ENCODE data around the gene ARG2. TPM values are rescaled to one million over a fixed set of nuclear protein-coding genes. Genes with fewer than 3 reads are reported as not detected.

ARG2 gene
- total RNA-seq, 1 experiment from 2014 or later: 35.2 TPM

DNA sequence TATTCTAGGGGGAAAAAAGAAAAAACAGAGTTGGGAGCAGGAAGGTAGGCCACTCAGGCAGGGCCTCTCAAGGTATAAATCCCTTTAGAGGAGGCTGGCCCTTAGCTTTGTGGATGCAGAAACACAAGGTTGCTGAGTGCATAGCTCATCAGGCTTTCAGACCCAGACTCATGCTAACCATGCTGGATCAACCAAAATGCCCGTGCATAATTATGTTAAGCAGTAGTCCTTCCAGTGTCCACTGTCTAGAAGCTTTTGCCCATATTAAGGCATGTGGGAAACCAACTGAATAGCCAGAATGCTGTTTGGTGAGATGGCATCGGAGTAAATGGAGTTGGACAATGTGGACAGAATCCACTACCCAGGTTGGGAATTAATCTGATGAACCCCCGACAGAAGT lies 18.9 kb downstream of the ARG2 start:
- TF ChIP-seq, protein P1, sequence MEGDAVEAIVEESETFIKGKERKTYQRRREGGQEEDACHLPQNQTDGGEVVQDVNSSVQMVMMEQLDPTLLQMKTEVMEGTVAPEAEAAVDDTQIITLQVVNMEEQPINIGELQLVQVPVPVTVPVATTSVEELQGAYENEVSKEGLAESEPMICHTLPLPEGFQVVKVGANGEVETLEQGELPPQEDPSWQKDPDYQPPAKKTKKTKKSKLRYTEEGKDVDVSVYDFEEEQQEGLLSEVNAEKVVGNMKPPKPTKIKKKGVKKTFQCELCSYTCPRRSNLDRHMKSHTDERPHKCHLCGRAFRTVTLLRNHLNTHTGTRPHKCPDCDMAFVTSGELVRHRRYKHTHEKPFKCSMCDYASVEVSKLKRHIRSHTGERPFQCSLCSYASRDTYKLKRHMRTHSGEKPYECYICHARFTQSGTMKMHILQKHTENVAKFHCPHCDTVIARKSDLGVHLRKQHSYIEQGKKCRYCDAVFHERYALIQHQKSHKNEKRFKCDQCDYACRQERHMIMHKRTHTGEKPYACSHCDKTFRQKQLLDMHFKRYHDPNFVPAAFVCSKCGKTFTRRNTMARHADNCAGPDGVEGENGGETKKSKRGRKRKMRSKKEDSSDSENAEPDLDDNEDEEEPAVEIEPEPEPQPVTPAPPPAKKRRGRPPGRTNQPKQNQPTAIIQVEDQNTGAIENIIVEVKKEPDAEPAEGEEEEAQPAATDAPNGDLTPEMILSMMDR (conservative IDR thresholded peaks at IDR 0.05): no peak
- WGBS (ENCODE audit: extremely low coverage, insufficient read length, low lambda C conversion rate): no CpG with 5 or more reads among the region's 3 CpGs
- Histone ChIP-seq H3K14ac (ENCODE audit: insufficient read depth, low read length) (no peak overlapping the region), H3K4ac (ENCODE audit: low read depth, low read length) (no peak overlapping the region), H2AK5ac (ENCODE audit: insufficient read length, low read length) (no peak overlapping the region), H4K5ac (ENCODE audit: insufficient read length, low read depth, low read length) (no peak overlapping the region), H4K8ac (replicated peaks; ENCODE audit: insufficient read length, low read depth, low read length) (no peak overlapping the region), H3T11ph (ENCODE audit: low read length) (no peak overlapping the region), H2BK12ac (ENCODE audit: insufficient read length, low read depth, low read length) (no peak overlapping the region), H4K20me1 (ENCODE audit: control insufficient read depth, insufficient read depth, insufficient read length) (no peaks in the 10 kb centered on the region), H2BK120ac (ENCODE audit: low read depth, low read length, poor library complexity, severe bottlenecking) (no peak overlapping the region), H2AFZ (ENCODE audit: low read length) (no peak overlapping the region), H3K9ac (ENCODE audit: extremely low read depth, insufficient read length, low read length) (no peak overlapping the region), H2BK5ac (ENCODE audit: insufficient read length, low read length) (no peak overlapping the region), H4K91ac (ENCODE audit: insufficient read length, low read depth, low read length) (no peak overlapping the region), H3K23me2 (ENCODE audit: insufficient read length, low read depth, low read length, poor library complexity, severe bottlenecking) (no peaks in the 10 kb centered on the region), H3K4me1 (ENCODE audit: insufficient read depth, low read length) (no peaks in the 10 kb centered on the region), H3K27ac (ENCODE audit: insufficient read length, low read depth, low read length) (no peak overlapping the region), H3K79me2 (ENCODE audit: insufficient read depth, low read length) (no peaks in the 10 kb centered on the region), H3K4me2 (ENCODE audit: insufficient read depth, insufficient read length, low read length) (no peak overlapping the region), H3K27me3 (ENCODE audit: insufficient read depth, low read length) (no peaks in the 10 kb centered on the region), H3K9me3 (ENCODE audit: control insufficient read depth, low read depth, low read length) (no peaks in the 10 kb centered on the region), H3K18ac (ENCODE audit: insufficient read length, low read depth, low read length) (no peak overlapping the region), H2BK20ac (ENCODE audit: low read depth, low read length, poor library complexity, severe bottlenecking) (no peak overlapping the region), H2BK15ac (ENCODE audit: low read depth, low read length) (no peak overlapping the region), H3K79me1 (ENCODE audit: insufficient read depth, low read depth, low read length, poor library complexity, severe bottlenecking) (no peaks in the 10 kb centered on the region), H3K23ac (ENCODE audit: insufficient read length, low read depth, low read length) (no peak overlapping the region), H3K56ac (ENCODE audit: insufficient read length, low read depth, low read length) (no peak overlapping the region)
- DNase-seq: no peak
- Mint-ChIP-seq H3K4me1 (no peaks in the 10 kb centered on the region), H3K27me3 (ENCODE audit: low read depth) (no peaks in the 10 kb centered on the region), H3K27ac (no peak overlapping the region), H3K9me3 (no peaks in the 10 kb centered on the region), H3K36me3 (ENCODE audit: insufficient read depth in 1 of 3, low read depth in 3 of 3) (peaks cover 0 to 9% (median 4%) of the 10 kb centered on the region in 3 experiments; a peak in 5 of 7 replicates), H3K4me3 (no peak overlapping the region)
